ENCODE measurements around the gene GEMIN7.

GEMIN7 gene

GRCh38 chr19:45047188-45047797, 31.8 kb upstream of the GEMIN7 start:
- TF ChIP-seq CTCF (IDR thresholded peaks at IDR 0.05; ENCODE audit: low read depth, low read length), result no peak
- Histone ChIP-seq H3K4me3 (ENCODE audit: low read depth, low read length) (no peak overlapping the region), H3K27me3 (ENCODE audit: insufficient read depth, low read depth, severe bottlenecking) (no peaks in the 10 kb centered on the region), H3K9me3 (ENCODE audit: severe bottlenecking) (no peaks in the 10 kb centered on the region), H3K36me3 (peaks cover 57% of the 10 kb centered on the region), H3K27ac (no peak overlapping the region)
- no peak for DNase-seq

GRCh38 chr19:45049073-45049736, 29.9 kb upstream of the GEMIN7 start:
- H3K36me3 ChIP-seq, result peaks cover 61% of the 10 kb centered on the region
- no peaks in the 10 kb centered on the region for H3K27me3 ChIP-seq (ENCODE audit: insufficient read depth, low read depth, severe bottlenecking)
- no peak overlapping the region for H3K27ac ChIP-seq
- DNase-seq, result no peak
- H3K9me3 ChIP-seq (ENCODE audit: severe bottlenecking), result no peaks in the 10 kb centered on the region
- H3K4me3 ChIP-seq (ENCODE audit: low read depth, low read length), result no peak overlapping the region
- no peak for TF ChIP-seq CTCF (IDR thresholded peaks at IDR 0.05; ENCODE audit: low read depth, low read length)

GRCh38 chr19:45050036-45050435, 29.0 kb upstream of the GEMIN7 start:
- no peak for DNase-seq
- Histone ChIP-seq H3K27me3 (ENCODE audit: insufficient read depth, low read depth, severe bottlenecking) (no peaks in the 10 kb centered on the region), H3K9me3 (ENCODE audit: severe bottlenecking) (no peaks in the 10 kb centered on the region), H3K36me3 (peaks cover 61% of the 10 kb centered on the region), H3K4me3 (ENCODE audit: low read depth, low read length) (no peak overlapping the region), H3K27ac (no peak overlapping the region)
- TF ChIP-seq CTCF (IDR thresholded peaks at IDR 0.05; ENCODE audit: low read depth, low read length), result no peak

GRCh38 chr19:45051929-45052579, 27.0 kb upstream of the GEMIN7 start:
- Histone ChIP-seq H3K27ac (no peak overlapping the region), H3K9me3 (ENCODE audit: severe bottlenecking) (no peaks in the 10 kb centered on the region), H3K27me3 (ENCODE audit: insufficient read depth, low read depth, severe bottlenecking) (no peaks in the 10 kb centered on the region), H3K4me3 (ENCODE audit: low read depth, low read length) (no peak overlapping the region), H3K36me3 (peaks cover 59% of the 10 kb centered on the region)
- TF ChIP-seq CTCF (IDR thresholded peaks at IDR 0.05; ENCODE audit: low read depth, low read length), result no peak
- DNase-seq, result no peak

GRCh38 chr19:45056831-45057230, 22.2 kb upstream of the GEMIN7 start:
- H3K36me3 ChIP-seq, result peaks cover 97% of the 10 kb centered on the region
- H3K27ac ChIP-seq, result no peak overlapping the region
- no peak overlapping the region for H3K4me3 ChIP-seq (ENCODE audit: low read depth, low read length)
- no peak for DNase-seq
- no peaks in the 10 kb centered on the region for H3K27me3 ChIP-seq (ENCODE audit: insufficient read depth, low read depth, severe bottlenecking)
- no peaks in the 10 kb centered on the region for H3K9me3 ChIP-seq (ENCODE audit: severe bottlenecking)
- no peak for TF ChIP-seq CTCF (IDR thresholded peaks at IDR 0.05; ENCODE audit: low read depth, low read length)
